CD14-positive monocyte (primary cell): ENCODE measurements around the gene CFAP206. TPM values are rescaled to one million over a fixed set of nuclear protein-coding genes. Genes with fewer than 3 reads are reported as not detected.

Experiments
- DNase-seq, 3 donors: peaks; one replicate each; pipeline ENCODE4 v3.0.0-alpha.2; 2011 to 2022
- H2AFZ ChIP-seq: 2 replicates; pipeline ENCODE4 v1.6.0; 2012; ENCODE audit warnings: mild to moderate bottlenecking, low read depth, low read length, inconsistent platforms; ENCODE audit not compliant: insufficient read depth, poor library complexity, severe bottlenecking
- H3K27ac ChIP-seq, 2 donors: 1 replicate in 1 of 2; 2 replicates in 1 of 2; pipeline ENCODE4 v1.5.1; 2012 to 2013; ENCODE audit warnings: low read length in 2 of 2, control low read depth in 1 of 2, inconsistent platforms in 1 of 2, low read depth in 1 of 2, mild to moderate bottlenecking in 1 of 2
- H3K27me3 ChIP-seq, 2 donors: one replicate each; pipeline versions ENCODE4 v1.6.0 to v1.6.1; 2011 to 2013; ENCODE audit warnings: low read length in 2 of 2; ENCODE audit not compliant: control insufficient read depth in 2 of 2, insufficient read depth in 2 of 2
- H3K36me3 ChIP-seq, 2 donors: replicated peaks in 1 of 2; 1 replicate in 1 of 2; 2 replicates in 1 of 2; pipeline versions ENCODE4 v1.5.1 to v1.6.1; 2012 to 2013; ENCODE audit warnings: low read length in 2 of 2, control low read depth in 1 of 2, inconsistent platforms in 1 of 2, mild to moderate bottlenecking in 1 of 2; ENCODE audit not compliant: insufficient read depth in 2 of 2, control insufficient read depth in 1 of 2
- H3K4me1 ChIP-seq, 2 donors: 1 replicate in 1 of 2; 2 replicates in 1 of 2; pipeline versions ENCODE4 v1.5.1 to v1.6.1; 2012 to 2013; ENCODE audit warnings: low read length in 2 of 2, control low read depth in 1 of 2, inconsistent platforms in 1 of 2, mild to moderate bottlenecking in 1 of 2, moderate library complexity in 1 of 2; ENCODE audit not compliant: insufficient read depth in 2 of 2, control insufficient read depth in 1 of 2
- H3K4me2 ChIP-seq: replicated peaks from 2 replicates; pipeline ENCODE3; 2012; ENCODE audit warnings: low read length, moderate library complexity, mild to moderate bottlenecking; ENCODE audit not compliant: poor library complexity, severe bottlenecking; ENCODE audit errors: extremely low read depth
- H3K4me3 ChIP-seq, 3 experiments: fragments of 200-600 bp in 1 of 3; sonication (generic) in 1 of 3; replicated peaks in 1 of 3; 1 replicate in 2 of 3; 2 replicates in 1 of 3; pipeline ENCODE4 v1.5.1; 2011 to 2013; ENCODE audit warnings: low read length in 3 of 3, mild to moderate bottlenecking in 3 of 3, control low read depth in 2 of 3, low read depth in 2 of 3, inconsistent platforms in 1 of 3, moderate library complexity in 1 of 3
- H3K79me2 ChIP-seq: 2 replicates; pipeline ENCODE4 v1.6.0; 2012; ENCODE audit warnings: mild to moderate bottlenecking, control low read depth, inconsistent platforms, low read length, moderate library complexity; ENCODE audit not compliant: insufficient read depth
- H3K9ac ChIP-seq: 2 replicates; pipeline ENCODE4 v1.6.0; 2017; ENCODE audit warnings: low read length, mild to moderate bottlenecking; ENCODE audit not compliant: insufficient read depth, poor library complexity, severe bottlenecking
- H3K9me3 ChIP-seq, 2 donors: replicated peaks in 1 of 2; 1 replicate in 1 of 2; 2 replicates in 1 of 2; pipeline versions ENCODE4 v1.5.1 to v1.6.1; 2012 to 2013; ENCODE audit warnings: low read length in 2 of 2, control low read depth in 1 of 2; ENCODE audit not compliant: control insufficient read depth in 1 of 2, insufficient read depth in 1 of 2
- H4K20me1 ChIP-seq: 2 replicates; pipeline ENCODE4 v1.6.0; 2012; ENCODE audit warnings: mild to moderate bottlenecking, low read length, control low read depth, moderate library complexity; ENCODE audit not compliant: insufficient read depth
- H3K27ac Mint-ChIP-seq, 7 donors: one replicate each; pipeline ENCODE4 v1.8.0; 2020; ENCODE audit warnings: mild to moderate bottlenecking in 7 of 7, mixed read lengths in 7 of 7, moderate library complexity in 6 of 7, inconsistent platforms in 2 of 7
- H3K27me3 Mint-ChIP-seq, 3 donors: one replicate each; pipeline ENCODE4 v1.8.0; 2021 to 2022; ENCODE audit warnings: low read depth in 3 of 3, mild to moderate bottlenecking in 3 of 3, mixed read lengths in 3 of 3, moderate library complexity in 3 of 3, inconsistent platforms in 1 of 3
- H3K36me3 Mint-ChIP-seq, 2 donors: one replicate each; pipeline ENCODE4 v1.8.0; 2020; ENCODE audit warnings: mixed read lengths in 2 of 2, inconsistent platforms in 1 of 2, mild to moderate bottlenecking in 1 of 2
- H3K4me1 Mint-ChIP-seq: one replicate; pipeline ENCODE4 v1.8.0; 2020; ENCODE audit warnings: mild to moderate bottlenecking, mixed read lengths
- H3K4me3 Mint-ChIP-seq, 2 donors: one replicate each; pipeline ENCODE4 v1.8.0; 2020; ENCODE audit warnings: mild to moderate bottlenecking in 2 of 2, mixed read lengths in 2 of 2, moderate library complexity in 1 of 2
- H3K9me3 Mint-ChIP-seq, 7 donors: one replicate each; pipeline ENCODE4 v1.8.0; 2020 to 2022; ENCODE audit warnings: mixed read lengths in 7 of 7, mild to moderate bottlenecking in 6 of 7, moderate library complexity in 6 of 7, inconsistent platforms in 2 of 7
- CTCF ChIP-seq: fragments of 200-600 bp; IDR thresholded peaks from one replicate; pipeline ENCODE4 v1.8.0; 2022; ENCODE audit warnings: antibody characterized with exemption, mild to moderate bottlenecking
- WGBS: methylation state at CpG from one replicate; pipeline ENCODE4 v1.1.5; 2013; ENCODE audit warnings: missing lambda C conversion rate; ENCODE audit not compliant: insufficient coverage; 5-methylcytosine and 5-hydroxymethylcytosine counted together
- intact Hi-C, 2 donors: fragments of 100-400 bp; cut with micrococcal nuclease; formaldehyde crosslinking; loops; one replicate each; pipeline versions ENCODE4 v1.15.0 to v1.15.1; 2023
- polyA plus RNA-seq, 3 donors: library from polyadenylated mRNA; depleted of rRNA in 1 of 3; unstranded in 2 of 3; stranded (reverse) in 1 of 3; fragments of 300-500 nt in 2 of 3; fragments of >200 nt in 1 of 3; fragmentation: Illumina TruSeq in 2 of 3; gene quantifications; 1 replicate in 2 of 3; 2 replicates in 1 of 3; pipeline ENCODE4 v1.2.3, GENCODE V29; 2012 to 2021

CFAP206 gene
- polyA plus RNA-seq, 3 donors: not detected

- peaks cover 0 to 8% (median 3%) of the 10 kb centered on the region in 7 donors for H3K9me3 Mint-ChIP-seq
- peaks cover 50% of the 10 kb centered on the region for H3K4me1 Mint-ChIP-seq
These were observed 74.6 kb downstream of the CFAP206 start for GRCh38 chr6:87482366-87482765.

GRCh38 chr6:87483929-87484328, 76.2 kb downstream of the CFAP206 start:
- Mint-ChIP-seq H3K36me3 (peaks cover 36 to 51% of the 10 kb centered on the region in 2 donors), H3K27me3 (no peaks in the 10 kb centered on the region), H3K4me3 (no peak overlapping the region), H3K9me3 (peaks cover 0 to 5% (median 3%) of the 10 kb centered on the region in 7 donors), H3K4me1 (peaks cover 51% of the 10 kb centered on the region), H3K27ac (peak overlapping the region in 6 of 7 donors; percentile 41 to 92 (median 78))
- peak in 2 of 3 donors; percentile 8 to 10 for DNase-seq
- peaks cover 28% of the 10 kb centered on the region for H4K20me1 ChIP-seq
- peaks cover 0 to 59% of the 10 kb centered on the region in 2 donors for H3K36me3 ChIP-seq
- no peaks in the 10 kb centered on the region for H3K27me3 ChIP-seq
- peaks cover 24 to 38% of the 10 kb centered on the region in 2 donors for H3K4me1 ChIP-seq
- H3K9me3 ChIP-seq: no peaks in the 10 kb centered on the region
- peaks cover 83% of the 10 kb centered on the region for H3K79me2 ChIP-seq
- H3K4me3 ChIP-seq: peak overlapping the region in 1 of 3 experiments; percentile 60
- H3K27ac ChIP-seq: peak overlapping the region in 1 of 2 donors; percentile 84
- no peak overlapping the region for H3K4me2 ChIP-seq
- H3K9ac ChIP-seq: no peak overlapping the region
- WGBS: 27% methylated on average over 3 of the region's 9 CpGs
- H2AFZ ChIP-seq: no peak overlapping the region
- no peak for TF ChIP-seq CTCF
- intact Hi-C loops: no loop called here

More at GRCh38 chr6:87482366-87482765, 74.6 kb downstream of the CFAP206 start:
- H3K36me3 Mint-ChIP-seq: peaks cover 43 to 58% of the 10 kb centered on the region in 2 donors
- Histone ChIP-seq H3K27me3 (no peaks in the 10 kb centered on the region), H3K36me3 (peaks cover 14 to 61% of the 10 kb centered on the region in 2 donors), H2AFZ (peak overlapping the region; percentile 11), H3K9ac (peak overlapping the region; percentile 32), H3K4me1 (peaks cover 24 to 38% of the 10 kb centered on the region in 2 donors), H3K4me2 (peak overlapping the region; percentile 50), H3K9me3 (no peaks in the 10 kb centered on the region), H3K4me3 (peak overlapping the region; percentile 10 to 60 (median 32)), H4K20me1 (peaks cover 15% of the 10 kb centered on the region), H3K79me2 (peaks cover 83% of the 10 kb centered on the region), H3K27ac (peak overlapping the region in 1 of 2 donors; percentile 84)
- no peak for TF ChIP-seq CTCF
- DNase-seq: peak; percentile 37 to 80 (median 69)
- intact Hi-C loops: no loop called here
- peak overlapping the region; percentile 79 to 92 (median 87) for H3K27ac Mint-ChIP-seq
- no CpG with 5 or more reads among the region's 4 CpGs for WGBS
- peak overlapping the region; percentile 50 to 55 for H3K4me3 Mint-ChIP-seq
- H3K27me3 Mint-ChIP-seq: no peaks in the 10 kb centered on the region
